HCT116 (cell line): ENCODE data around the gene ZBTB38. TPM values are rescaled to one million over a fixed set of nuclear protein-coding genes. Genes with fewer than 3 reads are reported as not detected.

Source experiments
- ATAC-seq: fragments of 200-7000 bp; cut with Tn5 transposase; 2 replicates; pipeline ENCODE4 v1.9.1; 2020; ENCODE audit warnings: mild to moderate bottlenecking, moderate library complexity
- BruUV-seq: library from RNA; stranded (reverse); fragments of 400-500 nt; replicated peaks from 2 replicates; lab custom pipeline; 2021; lab: Mats Ljungman, UMichigan
- CTCF ChIA-PET: fragments of 300-600 bp; sonication (Branson Sonifier 250); formaldehyde crosslinking; loops from one replicate; lab custom pipeline; 2021; ENCODE audit warnings: antibody characterized with exemption; lab: Charles Lee
- POLR2A ChIA-PET: fragments of 300-600, 350-600 bp; sonication (Branson Sonifier 250); formaldehyde crosslinking; loops from one replicate; lab custom pipeline; 2021; ENCODE audit warnings: antibody characterized with exemption; lab: Charles Lee
- RAD21 ChIA-PET, 2 experiments: fragments of 300-600 bp; sonication (Branson Sonifier 250); formaldehyde crosslinking; loops; one replicate each; lab custom pipeline; 2023; ENCODE audit warnings: low total read pairs in 2 of 2; ENCODE audit not compliant: uncharacterized antibody in 2 of 2, unreplicated experiment in 2 of 2, low non-redundant PET in 1 of 2; lab: Charles Lee
- DNase-seq: peaks from one replicate; pipeline ENCODE4 v3.0.0-alpha.2; 2010; ENCODE audit warnings: low read depth, low spot score
- H2AFZ ChIP-seq: fragments of 200-600 bp; shearing (Covaris generic), sonication (generic); 2 replicates; pipeline ENCODE4 v1.6.1; 2017; ENCODE audit warnings: low read depth, mixed run types, mixed read lengths, antibody characterized with exemption, low read length; ENCODE audit not compliant: poor library complexity, severe bottlenecking
- H3K27ac ChIP-seq: 2 replicates; pipeline ENCODE4 v1.5.1; 2012; ENCODE audit warnings: low read depth, low read length
- H3K27me3 ChIP-seq: fragments of 200-600 bp; sonication (generic); 2 replicates; pipeline ENCODE4 v1.6.1; 2016; ENCODE audit warnings: mixed run types, low read length, mixed read lengths; ENCODE audit not compliant: insufficient read depth
- H3K36me3 ChIP-seq, 2 experiments: fragments of 200-500 bp in 1 of 2; fragments of 200-600 bp in 1 of 2; sonication (Bioruptor generic) in 1 of 2; sonication (generic) in 1 of 2; 2 replicates each; pipeline versions ENCODE4 v1.5.1 to v1.6.1; 2014 to 2016; ENCODE audit warnings: low read length in 2 of 2, inconsistent platforms in 1 of 2, mixed read lengths in 1 of 2, mixed run types in 1 of 2; ENCODE audit not compliant: insufficient read depth in 2 of 2, control insufficient read depth in 1 of 2
- H3K4me1 ChIP-seq, 2 experiments: fragments of 200-600 bp in 1 of 2; sonication (generic) in 1 of 2; 2 replicates each; pipeline versions ENCODE4 v1.5.1 to v1.6.1; 2012 to 2017; ENCODE audit warnings: low read length in 2 of 2, inconsistent platforms in 1 of 2, mild to moderate bottlenecking in 1 of 2, mixed read lengths in 1 of 2, mixed run types in 1 of 2, moderate library complexity in 1 of 2; ENCODE audit not compliant: insufficient read depth in 2 of 2, control insufficient read depth in 1 of 2
- H3K4me2 ChIP-seq: fragments of 200-600 bp; sonication (generic); 2 replicates; pipeline ENCODE4 v1.6.1; 2017; ENCODE audit warnings: mixed run types, low read length, mixed read lengths
- H3K4me3 ChIP-seq, 2 experiments: fragments of 200-600 bp in 1 of 2; sonication (generic) in 1 of 2; replicated peaks in 1 of 2; 2 replicates each; pipeline ENCODE4 v1.5.1; 2011 to 2016; ENCODE audit warnings: low read length in 2 of 2, control low read depth in 1 of 2, low read depth in 1 of 2, mild to moderate bottlenecking in 1 of 2, mixed read lengths in 1 of 2, mixed run types in 1 of 2
- H3K79me2 ChIP-seq: fragments of 200-600 bp; sonication (generic); 2 replicates; pipeline ENCODE4 v1.6.1; 2017; ENCODE audit warnings: mild to moderate bottlenecking, mixed run types, low read length, moderate library complexity, mixed read lengths; ENCODE audit not compliant: insufficient read depth
- H3K9ac ChIP-seq: fragments of 200-600 bp; sonication (generic); 2 replicates; pipeline ENCODE4 v1.6.1; 2016; ENCODE audit warnings: low read length, mixed read lengths
- H3K9me2 ChIP-seq: fragments of 200-600 bp; sonication (generic), shearing (Covaris generic); 2 replicates; pipeline ENCODE4 v1.6.1; 2017; ENCODE audit warnings: mixed run types, mild to moderate bottlenecking, moderate library complexity; ENCODE audit not compliant: insufficient read depth
- H3K9me3 ChIP-seq, 2 experiments: fragments of 200-500 bp in 1 of 2; fragments of 200-600 bp in 1 of 2; sonication (Bioruptor generic) in 1 of 2; sonication (generic) in 1 of 2; 2 replicates each; pipeline ENCODE4 v1.6.1; 2014 to 2017; ENCODE audit warnings: low read length in 2 of 2, mixed read lengths in 2 of 2, inconsistent platforms in 1 of 2, low read depth in 1 of 2, mild to moderate bottlenecking in 1 of 2, mixed run types in 1 of 2, moderate library complexity in 1 of 2; ENCODE audit not compliant: control insufficient read depth in 1 of 2, insufficient read depth in 1 of 2
- H4K20me1 ChIP-seq: fragments of 200-600 bp; sonication (generic), shearing (Covaris generic); 2 replicates; pipeline ENCODE4 v1.6.1; 2017; ENCODE audit warnings: mixed run types, mild to moderate bottlenecking, moderate library complexity; ENCODE audit not compliant: insufficient read depth
- CEBPB ChIP-seq: IDR thresholded peaks from 2 replicates; pipeline ENCODE4 v1.6.1; 2012; ENCODE audit warnings: low read depth
- ELF1 ChIP-seq: IDR thresholded peaks from 2 replicates; pipeline ENCODE4 v1.6.1; 2012; ENCODE audit warnings: low read depth, borderline replicate concordance
- POLR2A ChIP-seq: IDR thresholded peaks from 2 replicates; pipeline ENCODE4 v1.7.0; 2011; ENCODE audit warnings: borderline replicate concordance; ENCODE audit not compliant: insufficient read depth, insufficient read length; ENCODE audit errors: extremely low read depth
- SIN3A ChIP-seq: IDR thresholded peaks from 2 replicates; pipeline ENCODE4 v1.6.1; 2012; ENCODE audit warnings: low read depth
- SP1 ChIP-seq: IDR thresholded peaks from 2 replicates; pipeline ENCODE4 v1.6.1; 2012; ENCODE audit warnings: low read depth
- TCF7L2 ChIP-seq: IDR thresholded peaks from 2 replicates; pipeline ENCODE4 v1.7.0; 2011; ENCODE audit warnings: borderline replicate concordance, inconsistent platforms; ENCODE audit not compliant: insufficient read depth, insufficient read length; ENCODE audit errors: extremely low read depth
- YY1 ChIP-seq: IDR thresholded peaks from 2 replicates; pipeline ENCODE4 v1.6.1; 2011; ENCODE audit warnings: low read length, low read depth, moderate library complexity, mild to moderate bottlenecking; ENCODE audit not compliant: insufficient replicate concordance; ENCODE audit errors: extremely low read depth
- ZFX ChIP-seq: fragments of 450-650 bp; IDR thresholded peaks from 2 replicates; pipeline ENCODE4 v1.6.1; 2017
- intact Hi-C: fragments of 100-400 bp; cut with micrococcal nuclease; formaldehyde crosslinking; loops from 2 replicates; pipeline ENCODE4 v1.10.0; 2022
- total RNA-seq: library from RNA; stranded (reverse); gene quantifications from one replicate; pipeline ENCODE4 v1.2.1, GENCODE V29; 2021; ENCODE audit not compliant: unreplicated experiment
- TF ChIP-seq, protein P1 (sequence below): IDR thresholded peaks from 2 replicates; pipeline ENCODE4 v1.6.1; 2011; ENCODE audit warnings: mild to moderate bottlenecking, low read length, moderate library complexity; ENCODE audit not compliant: insufficient replicate concordance; ENCODE audit errors: extremely low read depth
- TF ChIP-seq, protein P2 (sequence below): IDR thresholded peaks from 2 replicates; pipeline ENCODE4 v1.6.1; 2012
- TF ChIP-seq, protein P3 (sequence below), 3 experiments: fragments of 200-600 bp in 1 of 3; sonication (generic) in 1 of 3; IDR thresholded peaks in 2 of 3; conservative IDR thresholded peaks in 1 of 3; 2 replicates each; pipeline ENCODE4 v1.5.1; 2012 to 2017; ENCODE audit warnings: low read depth in 2 of 3, low read length in 2 of 3, antibody characterized with exemption in 1 of 3, borderline replicate concordance in 1 of 3, control low read depth in 1 of 3, mild to moderate bottlenecking in 1 of 3, mixed read lengths in 1 of 3, mixed run types in 1 of 3, moderate library complexity in 1 of 3; ENCODE audit not compliant: insufficient read depth in 1 of 3
- TF ChIP-seq, protein P4 (sequence below): IDR thresholded peaks from 2 replicates; pipeline ENCODE4 v1.6.1; 2012

The ZBTB38 gene
- total RNA-seq, 1 experiment from 2014 or later: 33.5 TPM

DNA sequence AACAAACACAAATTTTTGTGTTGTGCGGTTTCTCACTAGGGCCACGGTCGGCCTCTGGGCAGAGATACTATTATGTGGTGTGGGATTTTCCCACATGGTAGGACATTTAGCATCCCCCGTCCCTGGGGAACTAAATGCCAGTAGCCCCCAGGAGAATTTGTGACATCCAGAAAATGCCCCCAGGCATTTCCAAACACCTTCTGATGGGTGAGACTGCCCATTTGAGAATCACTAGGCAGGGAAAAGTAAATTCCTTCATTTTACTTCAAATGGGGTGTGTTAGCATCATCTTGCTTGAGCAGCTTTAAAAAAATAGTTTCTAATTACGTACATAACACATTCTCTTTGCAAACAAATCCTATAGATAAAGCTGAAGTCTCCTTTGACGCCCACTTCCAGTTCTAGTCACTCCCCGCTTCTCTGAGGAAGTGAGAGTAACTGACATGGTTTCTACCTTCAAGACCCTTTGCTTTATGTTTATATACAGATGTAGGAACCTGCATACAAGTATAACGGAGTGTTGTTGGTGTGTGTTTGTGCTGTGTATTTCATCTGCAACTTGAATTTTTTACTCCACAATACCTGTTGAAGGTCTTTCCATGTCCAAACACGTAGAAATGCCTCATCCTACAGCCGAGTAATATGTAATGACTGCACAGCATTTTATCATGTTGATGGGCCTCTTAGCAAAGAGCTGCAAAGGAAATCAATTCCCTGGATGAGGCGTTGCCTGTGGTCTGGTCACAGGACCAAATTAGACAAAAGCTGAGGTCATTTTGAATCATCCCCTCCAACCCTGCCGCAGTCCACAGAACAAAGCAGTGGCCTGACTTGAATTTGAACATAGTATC, 31.4 kb upstream of the ZBTB38 start:
- peaks cover 0 to 2% of the 10 kb centered on the region in 2 experiments; a peak in 2 of 4 replicates for H3K4me1 ChIP-seq
- CTCF ChIA-PET: no interaction called here
- TF ChIP-seq CEBPB: no peak
- TF ChIP-seq SP1: no peak
- TF ChIP-seq SIN3A: no peak
- H3K36me3 ChIP-seq: no peaks in the 10 kb centered on the region
- intact Hi-C loops: no loop called here
- no peak overlapping the region for H3K4me2 ChIP-seq
- H3K9me3 ChIP-seq: no peaks in the 10 kb centered on the region
- RAD21 ChIA-PET: no interaction called here
- no peak overlapping the region for H3K27ac ChIP-seq
- no peak for DNase-seq
- no peak overlapping the region for H3K4me3 ChIP-seq
- H3K79me2 ChIP-seq: no peaks in the 10 kb centered on the region
- no peaks in the 10 kb centered on the region for H4K20me1 ChIP-seq
- H3K27me3 ChIP-seq: no peaks in the 10 kb centered on the region
- POLR2A ChIA-PET: no interaction called here
- H3K9ac ChIP-seq: no peak overlapping the region
- no peaks in the 10 kb centered on the region for H3K9me2 ChIP-seq
- no peak overlapping the region for H2AFZ ChIP-seq
- BruUV-seq: no TSS peak
- no peak for ATAC-seq

DNA sequence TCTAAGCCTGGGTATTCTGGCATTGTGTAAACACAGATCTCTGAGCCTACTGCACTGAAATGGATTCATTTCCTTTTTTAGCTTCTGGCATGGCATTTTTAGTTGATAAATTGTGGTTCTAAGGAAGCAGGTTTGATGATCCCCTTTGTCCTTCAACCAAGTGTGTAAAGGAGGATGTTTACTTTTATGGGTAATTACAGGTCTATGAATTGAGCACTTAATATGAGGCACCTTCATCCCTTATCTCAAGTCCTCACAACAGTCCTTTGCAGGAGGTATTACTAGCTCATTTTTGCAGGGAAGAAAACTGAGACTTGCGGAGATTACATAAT, 30.8 kb upstream of the ZBTB38 start:
- Histone ChIP-seq H3K9me2 (no peaks in the 10 kb centered on the region), H3K27ac (no peak overlapping the region), H3K4me2 (no peak overlapping the region), H3K27me3 (no peaks in the 10 kb centered on the region), H2AFZ (no peak overlapping the region), H3K36me3 (no peaks in the 10 kb centered on the region), H3K4me3 (no peak overlapping the region), H3K4me1 (no peaks in the 10 kb centered on the region), H3K9ac (no peak overlapping the region), H3K9me3 (no peaks in the 10 kb centered on the region), H3K79me2 (no peaks in the 10 kb centered on the region), H4K20me1 (no peaks in the 10 kb centered on the region)
- RAD21 ChIA-PET: no interaction called here
- CTCF ChIA-PET: no interaction called here
- TF ChIP-seq, protein P1, sequence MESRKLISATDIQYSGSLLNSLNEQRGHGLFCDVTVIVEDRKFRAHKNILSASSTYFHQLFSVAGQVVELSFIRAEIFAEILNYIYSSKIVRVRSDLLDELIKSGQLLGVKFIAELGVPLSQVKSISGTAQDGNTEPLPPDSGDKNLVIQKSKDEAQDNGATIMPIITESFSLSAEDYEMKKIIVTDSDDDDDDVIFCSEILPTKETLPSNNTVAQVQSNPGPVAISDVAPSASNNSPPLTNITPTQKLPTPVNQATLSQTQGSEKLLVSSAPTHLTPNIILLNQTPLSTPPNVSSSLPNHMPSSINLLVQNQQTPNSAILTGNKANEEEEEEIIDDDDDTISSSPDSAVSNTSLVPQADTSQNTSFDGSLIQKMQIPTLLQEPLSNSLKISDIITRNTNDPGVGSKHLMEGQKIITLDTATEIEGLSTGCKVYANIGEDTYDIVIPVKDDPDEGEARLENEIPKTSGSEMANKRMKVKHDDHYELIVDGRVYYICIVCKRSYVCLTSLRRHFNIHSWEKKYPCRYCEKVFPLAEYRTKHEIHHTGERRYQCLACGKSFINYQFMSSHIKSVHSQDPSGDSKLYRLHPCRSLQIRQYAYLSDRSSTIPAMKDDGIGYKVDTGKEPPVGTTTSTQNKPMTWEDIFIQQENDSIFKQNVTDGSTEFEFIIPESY: no peak
- TF ChIP-seq TCF7L2: no peak
- TF ChIP-seq ELF1: no peak
- TF ChIP-seq CEBPB: no peak
- no peak for TF ChIP-seq POLR2A
- TF ChIP-seq ZFX: no peak
- TF ChIP-seq, protein P2, sequence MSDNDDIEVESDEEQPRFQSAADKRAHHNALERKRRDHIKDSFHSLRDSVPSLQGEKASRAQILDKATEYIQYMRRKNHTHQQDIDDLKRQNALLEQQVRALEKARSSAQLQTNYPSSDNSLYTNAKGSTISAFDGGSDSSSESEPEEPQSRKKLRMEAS: no peak
- TF ChIP-seq, protein P3, sequence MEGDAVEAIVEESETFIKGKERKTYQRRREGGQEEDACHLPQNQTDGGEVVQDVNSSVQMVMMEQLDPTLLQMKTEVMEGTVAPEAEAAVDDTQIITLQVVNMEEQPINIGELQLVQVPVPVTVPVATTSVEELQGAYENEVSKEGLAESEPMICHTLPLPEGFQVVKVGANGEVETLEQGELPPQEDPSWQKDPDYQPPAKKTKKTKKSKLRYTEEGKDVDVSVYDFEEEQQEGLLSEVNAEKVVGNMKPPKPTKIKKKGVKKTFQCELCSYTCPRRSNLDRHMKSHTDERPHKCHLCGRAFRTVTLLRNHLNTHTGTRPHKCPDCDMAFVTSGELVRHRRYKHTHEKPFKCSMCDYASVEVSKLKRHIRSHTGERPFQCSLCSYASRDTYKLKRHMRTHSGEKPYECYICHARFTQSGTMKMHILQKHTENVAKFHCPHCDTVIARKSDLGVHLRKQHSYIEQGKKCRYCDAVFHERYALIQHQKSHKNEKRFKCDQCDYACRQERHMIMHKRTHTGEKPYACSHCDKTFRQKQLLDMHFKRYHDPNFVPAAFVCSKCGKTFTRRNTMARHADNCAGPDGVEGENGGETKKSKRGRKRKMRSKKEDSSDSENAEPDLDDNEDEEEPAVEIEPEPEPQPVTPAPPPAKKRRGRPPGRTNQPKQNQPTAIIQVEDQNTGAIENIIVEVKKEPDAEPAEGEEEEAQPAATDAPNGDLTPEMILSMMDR (IDR thresholded peaks at IDR 0.05 in 2 of 3, conservative IDR thresholded peaks at IDR 0.05 in 1 of 3; ENCODE audit: borderline replicate concordance in 1 of 3, insufficient read depth in 1 of 3, low read depth in 2 of 3, low read length in 2 of 3): no peak
- TF ChIP-seq, protein P4, sequence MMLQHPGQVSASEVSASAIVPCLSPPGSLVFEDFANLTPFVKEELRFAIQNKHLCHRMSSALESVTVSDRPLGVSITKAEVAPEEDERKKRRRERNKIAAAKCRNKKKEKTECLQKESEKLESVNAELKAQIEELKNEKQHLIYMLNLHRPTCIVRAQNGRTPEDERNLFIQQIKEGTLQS: no peak
- no peak for TF ChIP-seq YY1
- no TSS peak for BruUV-seq
- intact Hi-C loops: no loop called here
- POLR2A ChIA-PET: no interaction called here
- no peak for DNase-seq
- no peak for ATAC-seq
